Stimulated activated CD4-positive, alpha-beta T cell treated with anti-CD3 and anti-CD28 coated beads, Interleukin-2, amount 100 ng/mL, for 48 hours (primary cell): ENCODE measurements around the gene DUSP9.
"Not testable (repeated sequence)": the region's sequence is repeated elsewhere in the genome, so short reads cannot be mapped to it uniquely, and the experiment has no call there.

Experiments
- DNase-seq, 2 donors: peaks; one replicate each; pipeline ENCODE4 v3.0.0-alpha.2; 2020

The DUSP9 gene

DNA sequence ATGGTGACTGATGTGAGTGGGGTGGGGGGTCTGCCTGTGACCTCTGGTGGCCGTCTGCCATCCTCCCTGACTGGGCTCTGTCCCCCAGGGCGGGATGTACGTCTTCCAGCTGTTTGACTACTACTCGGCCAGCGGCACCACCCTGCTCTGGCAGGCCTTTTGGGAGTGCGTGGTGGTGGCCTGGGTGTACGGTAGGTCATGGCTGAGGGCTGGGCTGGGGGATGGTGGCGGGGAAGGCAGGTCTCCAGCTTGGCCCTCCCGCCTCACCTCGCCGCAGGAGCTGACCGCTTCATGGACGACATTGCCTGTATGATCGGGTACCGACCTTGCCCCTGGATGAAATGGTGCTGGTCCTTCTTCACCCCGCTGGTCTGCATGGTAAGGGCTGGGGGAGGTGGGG lies 47.3 kb downstream of the DUSP9 start:
- DNase-seq = not testable (repeated sequence)

GRCh38 chrX:153694687-153695270 lies 47.8 kb downstream of the DUSP9 start:
- DNase-seq = no peak

GRCh38 chrX:153696100-153696499 lies 49.1 kb downstream of the DUSP9 start:
- DNase-seq = no peak

GRCh38 chrX:153696538-153696937 lies 49.5 kb downstream of the DUSP9 start:
- DNase-seq = not testable (repeated sequence)

DNA sequence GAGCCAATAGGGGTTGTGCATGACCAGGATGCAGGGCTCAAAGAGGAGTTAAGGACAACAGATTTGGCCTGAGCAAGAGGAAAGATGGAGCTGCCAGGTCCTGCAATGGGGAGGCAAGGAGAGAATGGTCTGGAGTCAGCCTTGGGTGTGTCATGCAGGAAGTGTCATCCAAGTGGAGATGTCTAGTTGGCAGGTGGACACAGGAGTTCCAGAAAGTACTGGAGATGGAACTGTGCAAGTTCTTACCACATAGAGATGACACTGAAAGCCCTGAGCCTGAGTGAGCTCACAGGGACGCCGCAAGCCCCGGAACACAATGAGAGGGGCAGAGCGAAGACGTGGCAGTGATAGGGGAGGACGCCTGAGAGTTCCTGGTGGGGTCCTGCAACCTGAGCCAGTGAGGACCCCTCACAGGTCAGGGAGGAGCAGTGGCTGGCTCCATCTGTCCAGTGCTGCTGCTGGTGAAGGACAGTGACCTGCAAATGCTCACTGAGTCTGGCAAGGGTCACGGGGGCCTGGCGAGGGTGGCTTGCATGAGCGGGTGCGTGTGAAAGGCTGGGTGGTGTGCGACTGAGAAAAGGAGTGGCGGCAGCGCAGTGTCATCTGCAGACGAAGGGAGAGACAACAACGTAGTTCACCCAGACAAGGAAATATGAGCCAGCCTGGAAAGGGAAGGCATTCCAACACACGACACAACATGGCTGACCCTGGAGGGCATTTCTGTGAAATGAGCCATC lies 50.2 kb downstream of the DUSP9 start:
- not testable (repeated sequence) for DNase-seq

DNA sequence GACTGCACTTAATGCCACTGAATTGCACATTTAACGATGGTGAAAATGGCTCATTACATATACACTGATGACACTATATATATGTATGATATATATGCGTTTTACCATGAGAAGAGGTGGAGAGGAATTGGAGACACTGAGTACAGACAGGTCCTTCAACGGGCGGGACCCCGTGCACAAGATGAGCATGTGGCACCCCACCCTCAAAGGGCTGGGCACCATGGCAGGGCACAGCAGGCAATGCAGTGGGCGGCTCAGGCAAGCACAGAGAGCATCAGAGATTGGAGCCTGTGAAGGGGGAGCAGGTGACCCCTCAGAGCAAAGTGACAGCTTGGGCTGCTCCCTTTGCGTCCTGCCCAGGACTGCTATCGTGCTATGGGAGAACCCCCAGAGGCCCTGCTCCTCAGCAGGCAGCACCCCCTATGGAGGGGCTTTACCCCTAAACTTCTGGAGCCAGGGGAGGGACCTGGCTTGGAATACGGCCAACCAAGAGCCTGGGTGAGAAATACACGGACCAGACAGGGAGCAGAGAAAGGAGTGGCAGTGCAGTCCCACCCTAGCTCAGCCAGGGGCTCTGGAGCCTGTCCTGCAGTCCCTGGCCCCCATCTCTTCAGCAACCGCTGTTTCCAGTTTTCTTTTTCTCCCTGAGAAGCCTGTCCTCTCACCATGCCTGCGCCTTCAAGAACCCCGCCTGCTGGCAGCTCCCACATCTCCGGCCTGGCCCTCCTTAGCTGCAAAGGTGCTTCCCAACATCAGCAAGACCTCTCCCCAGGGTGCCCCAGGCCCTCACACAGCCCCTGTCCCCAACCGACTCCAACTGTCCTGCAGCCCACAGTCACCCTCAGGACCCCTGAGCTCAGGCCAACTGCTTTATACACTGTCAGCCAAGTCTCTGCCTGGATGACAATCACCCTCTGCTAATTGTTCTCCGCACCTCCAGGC lies 51.2 kb downstream of the DUSP9 start:
- no peak for DNase-seq

GRCh38 chrX:153699210-153699783 lies 52.3 kb downstream of the DUSP9 start:
- DNase-seq = not testable (repeated sequence)

- not testable (repeated sequence) for DNase-seq
These were observed 52.9 kb downstream of the DUSP9 start for GRCh38 chrX:153699784-153700371.

DNA sequence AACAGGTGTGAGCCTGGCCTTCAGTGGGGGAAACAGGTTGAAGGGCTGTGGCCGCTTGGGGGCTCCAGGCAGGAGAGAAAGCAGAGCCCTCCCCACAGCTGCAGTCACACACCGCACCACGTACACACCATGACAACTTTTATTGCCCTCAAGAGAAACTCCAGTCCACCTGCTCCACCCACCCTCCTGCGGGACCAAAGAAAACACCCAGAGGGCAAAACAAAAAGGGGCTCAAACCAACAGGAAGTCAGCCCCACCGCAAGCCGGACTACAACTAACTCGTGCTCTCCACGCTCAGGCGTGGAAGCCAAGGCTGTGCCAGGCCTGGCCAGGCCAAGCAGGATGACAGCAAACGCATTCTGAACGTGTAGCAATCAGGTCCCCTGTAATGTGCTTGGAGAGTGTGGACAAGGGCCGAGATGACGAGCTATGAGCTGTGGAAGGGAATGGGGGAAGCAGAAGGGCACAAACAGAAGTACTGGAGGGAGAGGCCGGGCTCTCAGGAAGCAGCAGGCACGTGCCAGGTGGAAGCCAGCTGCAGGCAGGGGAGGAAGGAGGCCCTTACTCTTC lies 53.5 kb downstream of the DUSP9 start:
- no peak for DNase-seq
